Mucosa of descending colon (tissue), 3 donors: ENCODE data around the gene CNOT3. TPM values are rescaled to one million over a fixed set of nuclear protein-coding genes. Genes with fewer than 3 reads are reported as not detected.
A peak's percentile ranks its signal among the peaks of the same experiment; 100 is the strongest.

Experiments used
- ATAC-seq: fragments of 200-7000 bp; cut with Tn5 transposase; one replicate; pipeline ENCODE4 v1.9.1; 2020; ENCODE audit warnings: mild to moderate bottlenecking, moderate library complexity
- DNase-seq, 3 donors: peaks; one replicate each; pipeline ENCODE4 v3.0.0-alpha.2; 2020
- H3K36me3 ChIP-seq: fragments of 200-600 bp; one replicate; pipeline ENCODE4 v1.8.0; 2021; ENCODE audit warnings: low read depth, mild to moderate bottlenecking
- H3K4me1 ChIP-seq: fragments of 200-600 bp; one replicate; pipeline ENCODE4 v1.8.0; 2021; ENCODE audit warnings: low read depth, mild to moderate bottlenecking
- H3K4me3 ChIP-seq: fragments of 200-600 bp; one replicate; pipeline ENCODE4 v1.8.0; 2021; ENCODE audit warnings: mild to moderate bottlenecking
- H3K9me3 ChIP-seq: fragments of 200-600 bp; one replicate; pipeline ENCODE4 v1.8.0; 2021; ENCODE audit warnings: mild to moderate bottlenecking
- intact Hi-C, 2 donors: fragments of 100-400 bp; cut with DNase I in 1 of 2; cut with micrococcal nuclease in 1 of 2; formaldehyde crosslinking; loops; one replicate each; pipeline versions ENCODE4 v1.11.0 to v1.11.1; 2022; cut with DNase I, micrococcal nuclease
- total RNA-seq, 3 donors: library from RNA; stranded (reverse); fragmentation: NEBNext Ultra II Directional in 2 of 3; extraction: Animal tissue kit (Norgen Biotek cat#: 25700) in 2 of 3; gene quantifications; one replicate each; pipeline versions ENCODE4 v1.2.1 to v1.2.4, GENCODE V29; 2021 to 2023
- TF ChIP-seq, protein P1 (sequence below): fragments of 200-600 bp; IDR thresholded peaks from one replicate; pipeline ENCODE4 v1.8.0; 2022; ENCODE audit warnings: antibody characterized with exemption, mild to moderate bottlenecking
- donor health status: DM: no; HTN: no; CAD: no; lungs with moderate emphysema.
- donor health status: DM: no; HTN: no; CAD: no.
- donor health status: DM: no; HTN: yes; CAD: no.

CNOT3 gene
- total RNA-seq, 3 donors from 2014 or later = 42.4 to 47.9 (median 43.7) TPM

DNA sequence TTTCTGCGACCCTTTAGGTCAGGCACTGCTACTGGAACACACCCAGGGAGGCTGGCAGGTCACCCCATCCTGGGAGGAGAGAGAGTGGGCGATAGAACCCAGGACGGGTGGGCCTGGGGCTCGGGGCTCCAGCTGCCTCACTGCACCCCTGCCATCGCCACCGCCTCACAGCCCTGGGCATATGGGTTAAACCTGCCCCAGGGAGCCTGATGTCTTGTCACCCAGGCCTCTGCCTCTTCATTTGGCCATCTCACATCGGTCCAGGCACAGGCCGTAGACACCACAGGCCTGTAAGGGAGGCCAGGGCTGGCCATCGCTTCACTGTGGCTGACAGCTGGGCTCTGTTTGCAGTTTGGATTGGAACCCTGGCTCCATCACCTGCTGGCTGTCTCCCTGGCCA lies 11.8 kb upstream of the CNOT3 start:
- H3K4me1 ChIP-seq = no peaks in the 10 kb centered on the region
- intact Hi-C loops = no loop called here
- TF ChIP-seq, protein P1, sequence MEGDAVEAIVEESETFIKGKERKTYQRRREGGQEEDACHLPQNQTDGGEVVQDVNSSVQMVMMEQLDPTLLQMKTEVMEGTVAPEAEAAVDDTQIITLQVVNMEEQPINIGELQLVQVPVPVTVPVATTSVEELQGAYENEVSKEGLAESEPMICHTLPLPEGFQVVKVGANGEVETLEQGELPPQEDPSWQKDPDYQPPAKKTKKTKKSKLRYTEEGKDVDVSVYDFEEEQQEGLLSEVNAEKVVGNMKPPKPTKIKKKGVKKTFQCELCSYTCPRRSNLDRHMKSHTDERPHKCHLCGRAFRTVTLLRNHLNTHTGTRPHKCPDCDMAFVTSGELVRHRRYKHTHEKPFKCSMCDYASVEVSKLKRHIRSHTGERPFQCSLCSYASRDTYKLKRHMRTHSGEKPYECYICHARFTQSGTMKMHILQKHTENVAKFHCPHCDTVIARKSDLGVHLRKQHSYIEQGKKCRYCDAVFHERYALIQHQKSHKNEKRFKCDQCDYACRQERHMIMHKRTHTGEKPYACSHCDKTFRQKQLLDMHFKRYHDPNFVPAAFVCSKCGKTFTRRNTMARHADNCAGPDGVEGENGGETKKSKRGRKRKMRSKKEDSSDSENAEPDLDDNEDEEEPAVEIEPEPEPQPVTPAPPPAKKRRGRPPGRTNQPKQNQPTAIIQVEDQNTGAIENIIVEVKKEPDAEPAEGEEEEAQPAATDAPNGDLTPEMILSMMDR = no peak
- no peak for DNase-seq
- no peak for ATAC-seq
- H3K9me3 ChIP-seq = no peaks in the 10 kb centered on the region
- no peak overlapping the region for H3K4me3 ChIP-seq
- H3K36me3 ChIP-seq = peaks cover 8% of the 10 kb centered on the region

- Histone ChIP-seq H3K36me3 (peaks cover 8% of the 10 kb centered on the region), H3K4me1 (no peaks in the 10 kb centered on the region), H3K4me3 (no peak overlapping the region), H3K9me3 (no peaks in the 10 kb centered on the region)
- TF ChIP-seq, protein P1 = no peak
- intact Hi-C loops = no loop called here
- no peak for ATAC-seq
- no peak for DNase-seq
These were observed 9.7 kb upstream of the CNOT3 start for GRCh38 chr19:54127688-54128440.

DNA sequence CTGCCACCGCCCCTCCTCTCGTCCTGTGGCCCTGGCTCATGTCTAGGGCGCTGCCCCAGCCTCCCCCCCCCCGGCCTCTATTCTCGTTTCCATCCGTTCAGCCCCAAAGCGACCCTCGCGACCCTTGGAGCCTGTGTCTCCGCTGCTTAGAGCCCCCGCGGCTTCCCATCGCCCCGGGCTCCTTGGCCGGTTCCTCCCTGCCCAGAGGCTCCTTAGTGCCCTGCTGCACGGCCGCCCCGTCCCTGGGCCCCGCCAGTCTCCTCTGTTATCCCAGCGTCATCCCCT lies 9.2 kb upstream of the CNOT3 start:
- ATAC-seq (no peak), DNase-seq (no peak)
- TF ChIP-seq, protein P1 = no peak
- H3K36me3 ChIP-seq = peaks cover 8% of the 10 kb centered on the region
- H3K4me3 ChIP-seq = no peak overlapping the region
- no peaks in the 10 kb centered on the region for H3K4me1 ChIP-seq
- intact Hi-C loops = no loop called here
- H3K9me3 ChIP-seq = no peaks in the 10 kb centered on the region

- no peak for DNase-seq
- H3K36me3 ChIP-seq = peaks cover 8% of the 10 kb centered on the region
- intact Hi-C loops = no loop called here
- no peak overlapping the region for H3K4me3 ChIP-seq
- ATAC-seq = no peak
- H3K4me1 ChIP-seq = no peaks in the 10 kb centered on the region
- TF ChIP-seq, protein P1 = no peak
- no peaks in the 10 kb centered on the region for H3K9me3 ChIP-seq
These were observed 8.6 kb upstream of the CNOT3 start for GRCh38 chr19:54128796-54129616.

DNA sequence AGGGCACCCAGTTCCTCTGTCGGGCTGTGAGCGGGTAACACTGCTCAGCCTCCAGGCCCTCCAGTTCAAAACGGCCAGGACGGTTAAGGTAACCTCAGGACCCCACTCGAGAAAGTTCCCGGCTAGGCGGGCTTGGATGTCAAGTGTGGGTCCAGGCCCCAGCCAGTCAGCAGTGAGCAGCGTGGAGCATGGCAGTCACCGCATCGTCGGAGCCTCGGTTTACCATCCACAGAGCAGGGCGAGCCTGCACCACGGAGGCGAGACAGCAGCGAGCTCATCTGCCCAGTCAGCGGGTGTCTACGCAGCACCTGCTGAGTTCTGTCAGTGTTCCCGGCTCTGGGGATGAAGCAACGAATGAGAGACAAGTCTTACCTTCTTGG lies 8.0 kb upstream of the CNOT3 start:
- DNase-seq (peak in 1 of 3 donors; percentile 33), ATAC-seq (no peak)
- Histone ChIP-seq H3K9me3 (no peaks in the 10 kb centered on the region), H3K4me1 (no peaks in the 10 kb centered on the region), H3K36me3 (peaks cover 7% of the 10 kb centered on the region), H3K4me3 (no peak overlapping the region)
- intact Hi-C loops = no loop called here
- TF ChIP-seq, protein P1 = no peak
